ENCODE data around the gene ARX. TPM values are rescaled to one million over a fixed set of nuclear protein-coding genes. Genes with fewer than 3 reads are reported as not detected.

ARX gene
- 1.8 TPM for polyA plus RNA-seq
- long read RNA-seq, donor 1: 0 reads
- long read RNA-seq, donor 2: 0 reads
- long read RNA-seq, donor 3: 0 reads
- long read RNA-seq, donor 4: 0 reads
- long read RNA-seq, donor 5: 0 reads
- long read RNA-seq, donor 6: 0 reads
- long read RNA-seq, donor 7: 0 reads
- long read RNA-seq, donor 8: 0 reads
- long read RNA-seq, donor 9: 0 reads
- long read RNA-seq, donor 10, partial matches to known transcripts: 0 of 3 reads
- long read RNA-seq, donor 10, other reads (novel, unspliced or antisense): 0 of 3 reads
- long read RNA-seq, donor 11, partial matches to known transcripts: 0 of 1 reads
- long read RNA-seq, donor 11, other reads (novel, unspliced or antisense): 0 of 1 reads

DNA sequence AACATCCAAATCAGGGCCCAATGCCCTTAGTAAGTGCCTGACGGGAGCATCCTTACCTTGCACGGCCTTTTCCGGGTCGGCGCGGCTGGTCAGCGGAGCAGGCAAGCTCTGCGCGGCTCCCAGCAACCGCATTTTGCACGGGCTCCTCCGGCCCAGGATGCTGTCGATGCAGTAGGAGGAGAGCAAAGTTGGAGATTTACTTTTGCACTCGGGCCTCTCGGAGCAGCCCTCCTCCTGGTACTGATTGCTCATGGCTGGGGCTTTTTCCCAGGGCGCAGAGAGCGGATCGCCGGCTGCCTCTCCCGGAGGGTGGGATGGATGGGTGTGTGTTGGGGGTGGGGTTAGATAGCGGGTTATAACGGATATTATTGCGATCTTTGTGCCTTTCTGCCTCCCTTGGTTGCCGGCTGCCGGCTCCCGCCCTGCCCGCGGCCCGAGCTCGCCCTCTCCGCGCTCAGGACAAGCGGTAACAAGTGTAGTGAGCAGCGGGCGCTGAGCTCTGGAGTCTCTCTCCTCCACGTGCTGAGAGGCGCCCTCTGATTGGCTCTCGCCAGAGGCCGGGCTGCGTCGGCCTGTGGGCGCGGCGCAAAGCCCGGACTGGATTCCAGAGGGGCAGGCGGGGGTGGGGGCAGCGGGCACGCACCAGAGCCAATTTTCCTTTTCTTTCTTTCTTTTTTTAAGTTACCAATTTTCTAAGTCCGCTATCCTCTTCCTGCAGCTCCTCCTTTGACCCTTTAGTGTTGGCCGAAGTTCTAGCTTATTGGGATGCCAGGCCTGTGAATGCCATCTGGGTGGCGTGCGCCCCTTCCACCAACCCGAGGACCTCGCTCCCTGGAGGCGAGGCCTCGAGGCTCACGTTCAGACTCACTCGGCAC is at the start of gene ARX:
Gene ARX, minus strand, starts transcription at position 480 of the 875 bp plus-strand sequence. Its CDS starts 228 bp downstream, at position 252.
- Histone ChIP-seq H3K4me3 (ENCODE audit: low read length) (no peak within 1 kb of the TSS), H3K4me1 (ENCODE audit: control insufficient read depth, insufficient read depth, low read length) (peaks cover 3% of the 10 kb centered on the region)
- WGBS (ENCODE audit: insufficient coverage, low lambda C conversion rate): no CpG with 5 or more reads among the region's 58 CpGs

DNA sequence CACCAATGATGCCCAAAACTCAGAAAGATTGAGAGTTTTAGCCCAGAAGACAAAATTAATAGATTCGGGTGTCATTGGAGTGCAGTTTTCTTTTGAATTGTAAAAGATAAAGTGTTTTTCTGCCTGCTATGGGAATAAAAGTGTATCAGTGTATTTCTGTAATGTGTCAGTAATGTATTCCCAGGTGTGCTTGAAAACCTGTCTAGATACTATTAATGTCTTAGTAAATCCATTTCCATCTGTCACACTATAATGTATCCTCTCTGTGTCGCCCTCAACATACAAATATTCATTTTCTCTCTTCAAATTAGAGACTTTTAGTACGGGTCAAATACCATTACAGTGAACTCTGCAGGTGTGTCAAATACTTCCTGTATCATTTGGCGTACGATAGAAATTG is 43.5 kb upstream of the ARX start:
- DNase-seq: no peak
- no CpG with 5 or more reads among the region's 5 CpGs for WGBS (ENCODE audit: insufficient coverage, low lambda C conversion rate)
- H3K27me3 ChIP-seq (ENCODE audit: control insufficient read depth, insufficient read depth, low read length): no peaks in the 10 kb centered on the region
- no peaks in the 10 kb centered on the region for H3K36me3 ChIP-seq (ENCODE audit: control insufficient read depth, insufficient read depth, low read length)
- no peaks in the 10 kb centered on the region for H3K4me1 ChIP-seq (ENCODE audit: control insufficient read depth, insufficient read depth, low read length)
- no peak overlapping the region for H3K4me3 ChIP-seq (ENCODE audit: low read length)
- no peaks in the 10 kb centered on the region for H3K9me3 ChIP-seq (ENCODE audit: control insufficient read depth, low read depth, low read length)
- H3K27ac ChIP-seq (ENCODE audit: low read length): no peak overlapping the region

More for the DNA sequence above, at the start of gene ARX:
- peak; percentile 38 to 68 for DNase-seq
- Histone ChIP-seq H3K36me3 (ENCODE audit: control insufficient read depth, insufficient read depth, low read length) (no peaks in the 10 kb centered on the region), H3K27me3 (ENCODE audit: control insufficient read depth, insufficient read depth, low read length) (peaks cover 95% of the 10 kb centered on the region), H3K27ac (ENCODE audit: low read length) (no peak within 1 kb of the TSS), H3K9me3 (ENCODE audit: control insufficient read depth, low read depth, low read length) (peaks cover 9% of the 10 kb centered on the region)

DNA sequence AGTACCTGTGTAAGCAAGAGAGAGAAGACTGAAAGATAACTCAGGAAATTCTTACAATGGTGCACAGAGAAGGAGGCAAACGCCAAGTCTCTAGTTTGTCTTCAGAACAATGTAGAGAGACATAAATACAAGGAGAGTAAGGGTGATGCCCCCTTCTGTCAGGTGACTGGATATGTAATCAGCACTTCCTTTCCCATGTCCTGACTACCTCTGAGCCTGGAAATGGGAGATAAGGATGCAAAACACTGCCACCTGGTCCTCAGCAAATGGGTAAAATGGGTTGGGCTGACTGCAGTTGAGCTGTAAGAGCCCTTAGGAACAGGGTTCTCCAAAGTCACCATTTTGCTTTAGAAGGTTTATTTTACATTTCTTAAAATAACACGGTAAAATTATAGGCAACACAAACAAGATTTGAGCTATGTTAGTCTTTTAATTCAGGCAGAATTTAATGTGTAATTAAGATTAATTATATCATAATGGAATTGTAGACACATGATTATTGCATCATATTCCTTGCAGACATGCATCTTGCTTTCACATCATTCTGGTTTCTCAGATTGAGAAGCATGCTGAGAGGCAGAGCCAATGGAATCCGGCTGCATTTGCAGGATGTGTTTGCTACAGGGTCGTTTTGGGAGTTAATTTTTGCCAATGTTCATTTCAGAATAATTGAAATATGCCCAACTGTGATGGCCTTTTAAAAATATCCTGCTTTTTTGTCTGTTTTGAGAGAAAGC is 37.2 kb upstream of the ARX start:
- whole genome bisulfite sequencing (ENCODE audit: insufficient coverage, low lambda C conversion rate): 100% methylated on average over 1 of the region's 4 CpGs

GRCh38 chrX:25049971-25050370 is 34.2 kb upstream of the ARX start:
- no peak for DNase-seq
- Histone ChIP-seq H3K27ac (ENCODE audit: low read length) (no peak overlapping the region), H3K4me1 (ENCODE audit: control insufficient read depth, insufficient read depth, low read length) (no peaks in the 10 kb centered on the region), H3K27me3 (ENCODE audit: control insufficient read depth, insufficient read depth, low read length) (no peaks in the 10 kb centered on the region), H3K9me3 (ENCODE audit: control insufficient read depth, low read depth, low read length) (no peaks in the 10 kb centered on the region), H3K4me3 (ENCODE audit: low read length) (no peak overlapping the region), H3K36me3 (ENCODE audit: control insufficient read depth, insufficient read depth, low read length) (no peaks in the 10 kb centered on the region)
- WGBS (ENCODE audit: insufficient coverage, low lambda C conversion rate): no CpG with 5 or more reads among the region's 1 CpG

More for the DNA sequence above, 37.2 kb upstream of the ARX start:
- DNase-seq: no peak
- Histone ChIP-seq H3K9me3 (ENCODE audit: control insufficient read depth, low read depth, low read length) (no peaks in the 10 kb centered on the region), H3K36me3 (ENCODE audit: control insufficient read depth, insufficient read depth, low read length) (no peaks in the 10 kb centered on the region), H3K4me3 (ENCODE audit: low read length) (no peak overlapping the region), H3K4me1 (ENCODE audit: control insufficient read depth, insufficient read depth, low read length) (no peaks in the 10 kb centered on the region), H3K27ac (ENCODE audit: low read length) (no peak overlapping the region), H3K27me3 (ENCODE audit: control insufficient read depth, insufficient read depth, low read length) (no peaks in the 10 kb centered on the region)

GRCh38 chrX:25049357-25049756 is 33.6 kb upstream of the ARX start:
- Histone ChIP-seq H3K4me3 (ENCODE audit: low read length) (no peak overlapping the region), H3K36me3 (ENCODE audit: control insufficient read depth, insufficient read depth, low read length) (no peaks in the 10 kb centered on the region), H3K9me3 (ENCODE audit: control insufficient read depth, low read depth, low read length) (no peaks in the 10 kb centered on the region), H3K27me3 (ENCODE audit: control insufficient read depth, insufficient read depth, low read length) (no peaks in the 10 kb centered on the region), H3K4me1 (ENCODE audit: control insufficient read depth, insufficient read depth, low read length) (no peaks in the 10 kb centered on the region), H3K27ac (ENCODE audit: low read length) (no peak overlapping the region)
- DNase-seq: no peak
- no CpG with 5 or more reads among the region's 5 CpGs for WGBS (ENCODE audit: insufficient coverage, low lambda C conversion rate)

DNA sequence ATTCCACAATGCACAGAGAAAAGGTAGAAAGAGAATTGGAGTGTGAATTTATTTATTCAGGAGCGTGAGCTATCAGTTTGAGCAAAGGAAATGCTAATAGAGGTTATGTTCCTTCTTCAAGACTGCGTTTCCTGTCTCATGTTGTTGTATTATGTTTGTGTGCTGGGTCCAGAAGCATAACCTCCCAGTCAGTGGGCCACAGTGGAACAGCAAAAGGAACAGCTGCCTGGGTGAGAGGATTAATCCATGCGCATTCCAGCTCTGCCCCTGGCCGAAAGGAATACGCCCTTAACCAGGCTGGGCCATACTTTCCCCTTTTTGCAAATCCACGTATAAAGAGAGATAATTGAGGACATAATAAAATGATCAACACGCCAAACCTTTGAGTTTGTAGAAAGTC is 32.4 kb upstream of the ARX start:
- Histone ChIP-seq H3K9me3 (ENCODE audit: control insufficient read depth, low read depth, low read length) (no peaks in the 10 kb centered on the region), H3K4me1 (ENCODE audit: control insufficient read depth, insufficient read depth, low read length) (no peaks in the 10 kb centered on the region), H3K4me3 (ENCODE audit: low read length) (no peak overlapping the region), H3K27me3 (ENCODE audit: control insufficient read depth, insufficient read depth, low read length) (no peaks in the 10 kb centered on the region), H3K27ac (ENCODE audit: low read length) (no peak overlapping the region), H3K36me3 (ENCODE audit: control insufficient read depth, insufficient read depth, low read length) (no peaks in the 10 kb centered on the region)
- no CpG with 5 or more reads among the region's 7 CpGs for WGBS (ENCODE audit: insufficient coverage, low lambda C conversion rate)
- no peak for DNase-seq

DNA sequence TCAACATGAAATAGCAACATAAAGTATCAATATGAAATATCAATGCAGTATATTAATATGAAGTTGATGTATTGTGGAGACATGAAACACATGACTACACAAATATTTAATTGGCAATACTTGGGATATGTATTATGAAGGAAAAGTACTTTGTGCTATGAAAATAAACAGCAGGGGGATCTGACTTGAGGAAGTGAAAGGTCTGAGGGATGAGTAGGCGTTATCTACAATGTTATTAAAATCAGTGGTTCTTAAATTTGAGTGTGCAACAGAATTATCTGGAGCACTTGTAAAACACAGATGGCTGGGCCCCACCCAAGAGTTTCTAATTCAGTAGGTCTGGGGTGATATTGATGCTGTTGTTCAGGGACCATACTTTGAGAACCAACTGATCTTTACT is 27.4 kb upstream of the ARX start:
- DNase-seq: no peak
- Histone ChIP-seq H3K4me1 (ENCODE audit: control insufficient read depth, insufficient read depth, low read length) (no peaks in the 10 kb centered on the region), H3K9me3 (ENCODE audit: control insufficient read depth, low read depth, low read length) (no peaks in the 10 kb centered on the region), H3K27me3 (ENCODE audit: control insufficient read depth, insufficient read depth, low read length) (no peaks in the 10 kb centered on the region), H3K36me3 (ENCODE audit: control insufficient read depth, insufficient read depth, low read length) (no peaks in the 10 kb centered on the region), H3K4me3 (ENCODE audit: low read length) (no peak overlapping the region), H3K27ac (ENCODE audit: low read length) (no peak overlapping the region)
- WGBS (ENCODE audit: insufficient coverage, low lambda C conversion rate): no CpG with 5 or more reads among the region's 1 CpG

- H3K4me3 ChIP-seq (ENCODE audit: low read length): no peak overlapping the region
- WGBS (ENCODE audit: insufficient coverage, low lambda C conversion rate): no CpG with 5 or more reads among the region's 10 CpGs
- no peak for DNase-seq
- no peaks in the 10 kb centered on the region for H3K27me3 ChIP-seq (ENCODE audit: control insufficient read depth, insufficient read depth, low read length)
- no peaks in the 10 kb centered on the region for H3K36me3 ChIP-seq (ENCODE audit: control insufficient read depth, insufficient read depth, low read length)
- no peaks in the 10 kb centered on the region for H3K9me3 ChIP-seq (ENCODE audit: control insufficient read depth, low read depth, low read length)
- H3K27ac ChIP-seq (ENCODE audit: low read length): no peak overlapping the region
- H3K4me1 ChIP-seq (ENCODE audit: control insufficient read depth, insufficient read depth, low read length): no peaks in the 10 kb centered on the region
Measured at GRCh38 chrX:25039036-25039435, 23.3 kb upstream of the ARX start.

GRCh38 chrX:25034889-25035288 is 19.1 kb upstream of the ARX start:
- H3K36me3 ChIP-seq (ENCODE audit: control insufficient read depth, insufficient read depth, low read length): no peaks in the 10 kb centered on the region
- no peak overlapping the region for H3K4me3 ChIP-seq (ENCODE audit: low read length)
- no peak for DNase-seq
- no peak overlapping the region for H3K27ac ChIP-seq (ENCODE audit: low read length)
- no CpG with 5 or more reads among the region's 3 CpGs for WGBS (ENCODE audit: insufficient coverage, low lambda C conversion rate)
- H3K9me3 ChIP-seq (ENCODE audit: control insufficient read depth, low read depth, low read length): no peaks in the 10 kb centered on the region
- H3K4me1 ChIP-seq (ENCODE audit: control insufficient read depth, insufficient read depth, low read length): no peaks in the 10 kb centered on the region
- H3K27me3 ChIP-seq (ENCODE audit: control insufficient read depth, insufficient read depth, low read length): no peaks in the 10 kb centered on the region

DNA sequence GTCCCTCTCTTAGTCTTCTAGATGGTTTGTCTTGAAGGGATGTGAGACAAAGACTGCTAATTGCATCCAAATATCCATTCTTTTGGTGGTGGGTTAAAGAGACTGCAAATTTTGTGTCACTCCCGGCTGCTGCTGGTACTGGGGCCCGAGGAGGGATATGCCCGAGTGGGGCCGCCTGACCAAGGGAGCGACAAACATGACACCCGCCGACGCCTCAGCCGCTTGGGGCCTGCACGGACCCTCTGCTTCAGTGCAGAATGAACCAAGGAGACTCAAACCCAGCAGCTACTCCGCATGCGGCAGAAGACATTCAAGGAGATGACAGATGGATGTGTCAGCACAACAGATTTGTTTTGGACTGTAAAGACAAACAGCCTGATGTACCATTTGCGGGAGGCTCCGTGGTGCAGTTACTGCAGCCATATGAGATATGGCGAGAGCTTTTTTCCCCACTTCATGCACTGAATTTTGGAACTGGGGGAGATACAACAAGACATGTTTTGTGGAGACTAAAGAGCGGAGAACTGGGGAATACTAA is 13.6 kb upstream of the ARX start:
- Histone ChIP-seq H3K27ac (ENCODE audit: low read length) (no peak overlapping the region), H3K9me3 (ENCODE audit: control insufficient read depth, low read depth, low read length) (no peaks in the 10 kb centered on the region), H3K4me1 (ENCODE audit: control insufficient read depth, insufficient read depth, low read length) (no peaks in the 10 kb centered on the region), H3K4me3 (ENCODE audit: low read length) (no peak overlapping the region), H3K36me3 (ENCODE audit: control insufficient read depth, insufficient read depth, low read length) (no peaks in the 10 kb centered on the region), H3K27me3 (ENCODE audit: control insufficient read depth, insufficient read depth, low read length) (peaks cover 22% of the 10 kb centered on the region)
- DNase-seq: no peak
- no CpG with 5 or more reads among the region's 16 CpGs for WGBS (ENCODE audit: insufficient coverage, low lambda C conversion rate)

Measured in large intestine (tissue), 12 donors.